Left renal cortex interstitium (tissue), 4 donors: ENCODE results near the gene HOXD4. TPM values are rescaled to one million over a fixed set of nuclear protein-coding genes. Genes with fewer than 3 reads are reported as not detected.
A peak's percentile ranks its signal among the peaks of the same experiment; 100 is the strongest.

Experiments
- DNase-seq, 4 donors: peaks; one replicate each; pipeline ENCODE4 v3.0.0-alpha.2; 2013; ENCODE audit warnings: low read depth in 4 of 4, low spot score in 2 of 4, missing footprints in 1 of 4
- polyA plus RNA-seq, 4 donors: library from polyadenylated mRNA; unstranded; fragments of 120-200 nt; gene quantifications; one replicate each; pipeline ENCODE4 v1.2.1, GENCODE V29; 2013; ENCODE audit not compliant: insufficient read length in 4 of 4

HOXD4 gene
- polyA plus RNA-seq, 4 donors, result 31.2 to 73.9 (median 56.7) TPM

DNA sequence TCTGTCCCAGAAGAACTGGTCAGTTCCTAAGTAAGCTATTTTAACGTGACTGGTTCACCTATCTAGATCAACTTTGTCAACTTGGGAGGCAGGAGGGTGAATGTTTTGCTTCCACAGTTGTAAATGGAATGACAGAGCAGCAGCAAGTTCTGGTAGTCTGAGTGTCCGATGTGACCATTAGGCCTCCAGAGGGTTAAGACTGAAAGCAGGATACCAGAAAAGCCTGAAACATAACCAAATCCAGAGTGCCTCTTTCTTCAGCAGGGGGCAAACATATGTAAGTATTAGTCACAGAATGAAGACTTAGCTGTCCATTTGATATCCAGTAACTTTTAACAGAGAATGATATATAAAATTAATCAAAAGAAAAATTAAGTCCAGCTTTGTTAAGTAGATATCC is 14.9 kb downstream of the HOXD4 start:
- DNase-seq, result no peak

DNA sequence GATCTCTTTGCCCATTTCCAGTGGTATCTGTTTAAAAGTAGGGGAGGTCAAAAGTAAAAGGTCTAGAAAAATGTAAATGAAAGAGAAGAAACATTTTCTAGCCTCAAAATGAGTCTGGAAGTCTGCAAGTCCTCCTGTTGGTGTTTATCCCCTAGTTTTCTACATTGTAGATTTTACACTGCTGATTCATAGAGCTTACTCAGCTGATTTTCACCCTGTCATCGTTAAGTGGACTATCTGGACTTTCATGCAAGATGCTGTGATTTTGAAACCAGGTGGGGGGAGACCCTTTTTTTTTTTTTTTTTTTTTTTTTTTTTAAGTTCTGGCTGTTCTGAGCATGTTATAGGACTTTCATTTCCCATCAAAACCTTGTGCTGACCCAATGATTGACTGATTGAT is 16.0 kb downstream of the HOXD4 start:
- no peak for DNase-seq

DNA sequence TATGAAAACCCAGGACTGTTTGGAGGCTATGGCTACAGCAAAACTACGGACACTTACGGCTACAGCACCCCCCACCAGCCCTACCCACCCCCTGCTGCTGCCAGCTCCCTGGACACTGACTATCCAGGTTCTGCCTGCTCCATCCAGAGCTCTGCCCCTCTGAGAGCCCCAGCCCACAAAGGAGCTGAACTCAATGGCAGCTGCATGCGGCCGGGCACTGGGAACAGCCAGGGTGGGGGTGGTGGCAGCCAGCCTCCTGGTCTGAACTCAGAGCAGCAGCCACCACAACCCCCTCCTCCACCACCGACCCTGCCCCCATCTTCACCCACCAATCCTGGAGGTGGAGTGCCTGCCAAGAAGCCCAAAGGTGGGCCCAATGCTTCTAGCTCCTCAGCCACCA is 17.8 kb downstream of the HOXD4 start:
- DNase-seq, result no peak

DNA sequence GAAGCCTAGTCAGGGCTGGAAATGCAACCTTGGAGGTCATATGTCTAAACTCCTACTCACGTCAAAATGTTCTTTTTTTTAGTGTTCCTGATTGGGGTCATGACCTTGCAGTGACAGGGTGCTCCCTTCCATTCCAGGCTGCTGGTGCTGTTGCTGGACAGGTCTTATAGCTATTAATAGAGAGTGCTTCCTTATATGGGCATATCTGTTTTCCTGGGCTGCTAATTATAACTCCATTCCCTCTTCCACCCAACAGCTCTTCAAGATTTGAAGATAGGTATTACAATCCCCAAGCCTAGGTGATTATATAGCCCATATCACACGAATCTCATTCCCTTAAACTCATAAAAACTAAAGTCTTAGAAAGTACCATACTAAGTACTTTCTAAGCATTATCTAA is 18.4 kb downstream of the HOXD4 start:
- no peak for DNase-seq

- peak in 2 of 4 donors; percentile 25 to 69 for DNase-seq
Measured at GRCh38 chr2:176170602-176171305, 19.4 kb downstream of the HOXD4 start.

GRCh38 chr2:176171351-176172006 is 20.1 kb downstream of the HOXD4 start:
- DNase-seq, result peak in 1 of 4 donors; percentile 37

DNA sequence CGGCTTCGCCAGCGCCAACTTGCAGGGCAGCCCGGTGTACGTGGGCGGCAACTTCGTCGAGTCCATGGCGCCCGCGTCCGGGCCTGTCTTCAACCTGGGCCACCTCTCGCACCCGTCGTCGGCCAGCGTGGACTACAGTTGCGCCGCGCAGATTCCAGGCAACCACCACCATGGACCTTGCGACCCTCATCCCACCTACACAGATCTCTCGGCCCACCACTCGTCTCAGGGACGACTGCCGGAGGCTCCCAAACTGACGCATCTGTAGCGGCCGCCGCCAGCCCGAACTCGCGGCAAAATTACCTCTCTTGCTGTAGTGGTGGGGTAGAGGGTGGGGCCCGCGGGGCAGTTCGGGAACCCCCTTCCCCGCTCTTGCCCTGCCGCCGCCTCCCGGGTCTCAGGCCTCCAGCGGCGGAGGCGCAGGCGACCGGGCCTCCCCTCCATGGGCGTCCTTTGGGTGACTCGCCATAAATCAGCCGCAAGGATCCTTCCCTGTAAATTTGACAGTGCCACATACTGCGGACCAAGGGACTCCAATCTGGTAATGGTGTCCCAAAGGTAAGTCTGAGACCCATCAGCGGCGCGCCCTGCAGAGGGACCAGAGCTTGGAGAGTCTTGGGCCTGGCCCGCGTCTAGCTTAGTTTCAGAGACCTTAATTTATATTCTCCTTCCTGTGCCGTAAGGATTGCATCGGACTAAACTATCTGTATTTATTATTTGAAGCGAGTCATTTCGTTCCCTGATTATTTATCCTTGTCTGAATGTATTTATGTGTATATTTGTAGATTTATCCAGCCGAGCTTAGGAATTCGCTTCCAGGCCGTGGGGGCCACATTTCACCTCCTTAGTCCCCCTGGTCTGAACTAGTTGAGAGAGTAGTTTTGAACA is 20.9 kb downstream of the HOXD4 start:
- no peak for DNase-seq

GRCh38 chr2:176172895-176173566 is 21.7 kb downstream of the HOXD4 start:
- no peak for DNase-seq

DNA sequence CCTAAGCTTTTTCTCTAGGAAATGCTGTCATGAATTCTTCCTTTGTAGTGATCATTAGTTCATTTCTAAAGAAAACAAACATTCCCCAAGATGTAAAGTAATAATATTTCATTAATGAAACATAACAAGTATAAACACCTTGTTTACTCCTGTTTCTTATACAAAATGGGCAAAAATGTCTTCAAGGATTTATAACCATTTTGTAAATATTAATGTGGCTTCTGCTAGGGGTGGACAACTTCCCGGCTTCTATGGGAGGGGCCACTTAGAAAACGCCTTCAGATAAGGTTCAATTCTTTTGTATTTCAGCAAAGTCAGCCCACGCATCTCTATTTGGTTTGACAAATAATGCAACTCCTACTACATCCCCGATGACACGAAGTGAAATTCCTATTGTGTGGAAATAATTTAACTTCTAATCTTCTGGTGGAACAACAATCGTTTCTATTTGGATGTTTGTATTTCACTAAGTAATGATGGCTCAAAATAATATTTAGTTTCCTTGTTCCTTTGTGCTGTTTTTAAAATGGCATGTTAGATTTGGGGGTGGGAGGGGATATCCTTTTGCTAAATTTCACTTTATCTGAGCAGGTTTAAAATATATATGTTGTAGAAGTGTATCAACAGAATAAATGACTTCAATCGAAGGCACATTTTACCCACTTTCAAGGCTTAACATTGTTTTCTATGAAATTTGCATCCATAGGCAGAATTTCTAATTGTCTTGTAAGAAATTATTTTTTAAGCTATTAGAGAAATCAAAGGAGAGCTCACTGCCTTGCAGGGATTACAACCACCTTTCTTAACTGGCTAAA is 22.4 kb downstream of the HOXD4 start:
- DNase-seq, result no peak

DNA sequence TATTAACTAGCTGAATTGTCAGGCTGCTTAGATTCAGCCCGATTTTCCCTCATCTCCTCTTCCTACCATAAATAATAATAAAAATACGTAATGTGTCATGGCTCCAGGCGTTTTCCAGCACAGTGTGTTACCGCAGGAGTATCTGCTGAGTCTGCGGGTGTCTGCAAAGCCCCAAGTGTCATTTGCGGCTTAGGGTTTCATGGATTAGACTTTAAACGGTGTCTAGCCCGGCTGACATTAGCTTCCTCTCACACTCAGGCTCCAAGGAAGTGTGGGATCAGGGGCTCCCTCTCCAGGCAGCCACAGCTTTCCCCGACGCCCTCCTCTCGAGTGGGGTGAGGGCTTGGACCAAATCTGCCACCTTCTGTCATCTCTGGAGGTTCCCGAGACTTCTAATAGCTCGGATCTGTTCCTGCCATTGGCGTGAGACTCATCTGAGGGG is 23.1 kb downstream of the HOXD4 start:
- peak in 2 of 4 donors; percentile 51 to 73 for DNase-seq

DNA sequence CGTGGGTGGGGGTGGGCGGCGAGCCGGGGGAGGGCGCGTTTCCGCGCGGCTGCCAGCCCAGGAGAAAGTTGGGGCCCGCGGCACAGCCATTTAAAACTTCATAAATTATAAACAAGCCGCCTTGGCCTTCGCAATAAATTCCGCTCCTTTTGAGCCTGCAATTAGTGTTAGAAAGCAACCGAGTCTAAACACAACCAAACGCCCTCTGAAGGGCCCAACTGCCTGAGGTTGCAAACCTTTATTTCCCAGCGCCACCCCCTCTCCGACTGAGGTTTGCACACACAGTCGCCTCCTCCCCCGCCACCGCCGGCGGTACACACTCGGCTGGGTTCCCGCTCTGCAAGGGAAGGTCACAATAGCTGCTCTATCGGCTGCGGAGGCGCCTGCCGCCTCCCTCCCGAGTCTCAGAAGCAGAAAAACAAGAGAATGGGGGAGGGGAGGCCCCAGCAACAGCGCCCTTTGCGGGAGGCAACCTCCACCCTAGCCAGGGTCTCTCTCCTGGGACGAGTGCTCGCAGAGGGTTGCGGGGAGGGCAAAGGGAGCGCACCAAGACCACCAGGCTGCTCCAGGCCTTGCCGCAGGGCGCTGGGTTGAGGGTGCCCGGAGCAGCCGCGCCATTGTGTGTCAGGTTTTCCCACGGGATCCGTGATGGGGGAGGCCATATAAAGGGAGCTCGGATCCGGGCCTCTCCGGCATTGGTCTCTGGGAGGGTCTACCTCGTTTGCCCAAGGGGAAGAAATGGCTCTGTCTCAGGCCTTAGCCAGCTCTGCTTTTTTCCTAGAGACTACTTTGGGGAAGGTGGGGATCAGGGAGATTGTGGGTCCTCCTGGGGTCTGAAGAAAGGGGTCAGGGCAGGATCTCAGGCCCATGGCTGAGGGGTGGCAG is 23.7 kb downstream of the HOXD4 start:
- DNase-seq, result peak in 1 of 4 donors; percentile 83

GRCh38 chr2:176175709-176176607 is 24.6 kb downstream of the HOXD4 start:
- no peak for DNase-seq

DNA sequence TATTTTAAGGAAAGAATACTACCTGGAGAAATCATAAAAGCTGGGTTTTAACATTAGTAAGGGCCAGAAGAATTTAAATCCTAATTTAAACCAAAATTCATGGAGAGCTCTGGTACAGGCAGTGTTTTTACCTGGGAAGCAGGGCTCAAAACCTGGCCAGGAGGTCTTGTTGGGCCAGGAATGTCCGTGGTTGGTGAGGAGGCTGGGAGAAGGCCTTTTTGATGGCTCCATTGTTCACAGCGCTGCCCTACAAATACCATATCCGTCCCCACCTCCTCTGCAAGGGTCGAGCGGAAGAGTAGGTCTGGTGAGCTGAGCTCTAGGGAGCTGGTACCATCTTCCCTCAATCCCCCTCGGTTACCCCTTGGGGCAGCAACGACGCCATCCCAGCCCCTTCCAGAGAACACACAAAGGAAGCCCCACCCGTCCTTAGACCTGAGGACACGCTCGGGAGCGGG is 26.3 kb downstream of the HOXD4 start:
- DNase-seq, result no peak

- DNase-seq, result peak in 1 of 4 donors; percentile 71
Measured at GRCh38 chr2:176178038-176178756, 26.8 kb downstream of the HOXD4 start.

GRCh38 chr2:176178757-176179295 is 27.5 kb downstream of the HOXD4 start:
- no peak for DNase-seq

DNA sequence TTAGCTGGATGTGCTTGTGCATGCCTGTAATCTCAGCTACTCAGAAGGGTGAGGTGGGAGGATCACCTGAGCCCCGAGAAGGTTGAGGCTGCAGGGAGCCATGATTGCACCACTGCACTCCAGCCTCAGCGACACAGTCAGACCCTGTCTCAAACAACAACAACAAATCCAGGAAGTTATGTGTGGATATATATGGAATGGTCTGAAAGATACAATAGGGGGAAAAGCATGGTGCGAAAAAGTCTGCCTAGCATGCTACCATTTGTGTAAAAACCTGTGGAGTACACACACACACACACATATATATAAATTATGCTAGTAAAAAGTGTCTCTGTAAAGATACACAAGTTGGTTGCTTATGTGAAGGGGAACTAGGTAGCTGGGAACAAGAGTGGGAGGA is 30.2 kb downstream of the HOXD4 start:
- no peak for DNase-seq

DNA sequence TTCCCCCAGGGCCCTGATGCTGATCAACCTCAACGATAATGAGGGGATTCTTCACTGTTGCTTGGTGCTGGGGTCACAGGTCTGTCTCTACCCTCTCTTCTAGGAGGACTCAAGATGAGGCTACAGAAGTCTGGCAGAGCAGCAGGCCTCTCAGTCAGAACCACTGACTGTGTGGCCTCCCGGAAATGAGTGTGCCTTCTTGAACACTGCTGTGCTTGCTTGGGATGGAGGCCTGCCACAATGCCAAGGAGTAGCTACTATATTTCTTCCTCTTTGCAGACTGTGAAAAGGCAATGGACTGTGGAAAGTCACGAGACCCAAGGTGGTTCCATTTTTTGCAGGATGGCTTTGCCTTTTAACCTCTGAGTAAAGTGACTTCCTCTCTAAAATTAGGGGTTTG is 31.3 kb downstream of the HOXD4 start:
- no peak for DNase-seq
